MM.1S (cell line): ENCODE measurements around the gene PDK1.
"Not testable (repeated sequence)": the region's sequence is repeated elsewhere in the genome, so short reads cannot be mapped to it uniquely, and the experiment has no call there.

Experiments
- DNase-seq: peaks from one replicate; pipeline ENCODE4 v3.0.0-alpha.2; 2015
- H2AFZ ChIP-seq: fragments of 300-600 bp; sonication (generic); 2 replicates; pipeline ENCODE4 v1.6.0; 2016; ENCODE audit warnings: antibody characterized with exemption, low read length
- H3F3A ChIP-seq: fragments of 300-600 bp; sonication (generic); 2 replicates; pipeline ENCODE4 v1.6.1; 2016; ENCODE audit warnings: mild to moderate bottlenecking, antibody characterized with exemption, low read length, moderate library complexity, mixed read lengths; ENCODE audit not compliant: insufficient read depth
- H3K27ac ChIP-seq: fragments of 300-600 bp; sonication (generic); 2 replicates; pipeline ENCODE4 v1.5.1; 2016; ENCODE audit warnings: mild to moderate bottlenecking, low read length
- H3K27me3 ChIP-seq: fragments of 300-600 bp; sonication (generic); replicated peaks from 2 replicates; pipeline ENCODE4 v1.6.0; 2016; ENCODE audit warnings: low read length; ENCODE audit not compliant: insufficient read depth
- H3K36me3 ChIP-seq: fragments of 300-600 bp; sonication (generic); replicated peaks from 2 replicates; pipeline ENCODE4 v1.6.1; 2016; ENCODE audit warnings: mild to moderate bottlenecking, low read length, mixed read lengths; ENCODE audit not compliant: insufficient read depth
- H3K4me1 ChIP-seq: fragments of 300-600 bp; sonication (generic); 2 replicates; pipeline ENCODE4 v1.6.1; 2016; ENCODE audit warnings: low read length, mixed read lengths
- H3K4me2 ChIP-seq: fragments of 300-600 bp; sonication (generic); 2 replicates; pipeline ENCODE4 v1.6.0; 2016; ENCODE audit warnings: low read depth, low read length
- H3K4me3 ChIP-seq: fragments of 300-600 bp; sonication (generic); 2 replicates; pipeline ENCODE4 v1.5.1; 2016; ENCODE audit warnings: low read length, mixed read lengths
- H3K79me2 ChIP-seq: fragments of 300-600 bp; sonication (generic); 2 replicates; pipeline ENCODE4 v1.6.1; 2016; ENCODE audit warnings: mixed run types, low read length, mixed read lengths
- H3K9ac ChIP-seq: fragments of 300-600 bp; sonication (generic); 2 replicates; pipeline ENCODE4 v1.6.1; 2016; ENCODE audit warnings: low read length, mixed read lengths
- H3K9me2 ChIP-seq: fragments of 300-600 bp; sonication (generic); replicated peaks from 2 replicates; pipeline ENCODE4 v1.6.1; 2016; ENCODE audit warnings: mild to moderate bottlenecking, low read length, mixed read lengths; ENCODE audit not compliant: insufficient read depth
- H3K9me3 ChIP-seq: fragments of 300-600 bp; sonication (generic); replicated peaks from 2 replicates; pipeline ENCODE4 v1.6.1; 2016; ENCODE audit warnings: mild to moderate bottlenecking, low read length, mixed read lengths; ENCODE audit not compliant: insufficient read depth
- H4K20me1 ChIP-seq: fragments of 300-600 bp; sonication (generic); 2 replicates; pipeline ENCODE4 v1.6.1; 2016; ENCODE audit warnings: mild to moderate bottlenecking, low read length, moderate library complexity, mixed read lengths; ENCODE audit not compliant: insufficient read depth
- CTCF ChIP-seq: fragments of 300-600 bp; sonication (generic); IDR thresholded peaks from 2 replicates; pipeline ENCODE4 v1.5.1; 2016; ENCODE audit warnings: antibody characterized with exemption, low read length, mixed read lengths
- EZH2 ChIP-seq: fragments of 300-600 bp; sonication (generic); optimal IDR thresholded peaks from 2 replicates; pipeline ENCODE3; 2017; ENCODE audit warnings: low read depth, mild to moderate bottlenecking, antibody characterized with exemption, low read length, mixed read lengths
- EZH2phosphoT487 ChIP-seq: fragments of 300-600 bp; sonication (generic); IDR thresholded peaks from 2 replicates; pipeline ENCODE4 v1.6.1; 2018; ENCODE audit warnings: antibody characterized with exemption, low read length

The PDK1 gene

DNA sequence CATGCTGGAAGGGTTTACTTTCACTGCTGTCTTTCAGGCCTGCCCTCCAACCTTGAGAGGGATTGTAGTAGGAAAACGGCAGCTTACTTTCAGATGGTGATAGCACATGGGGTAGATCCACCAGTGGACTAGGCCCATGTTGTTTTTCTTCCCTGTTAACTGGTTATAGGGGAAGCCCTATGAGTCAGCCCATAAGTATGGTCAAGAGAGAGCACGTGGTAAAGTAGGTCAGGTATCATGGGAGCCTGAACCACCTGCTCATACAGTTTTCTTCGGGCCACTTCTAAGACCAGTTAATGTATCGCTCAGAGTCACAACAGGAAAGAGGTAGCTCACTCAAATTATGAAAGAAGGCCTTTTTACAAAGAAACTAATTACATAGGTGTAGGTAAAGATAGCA is 33.0 kb downstream of the PDK1 start:
- Histone ChIP-seq H3K27me3 (no peaks in the 10 kb centered on the region), H3K4me2 (no peak overlapping the region), H3K9ac (no peak overlapping the region), H3K27ac (peak overlapping the region; percentile 36; the same call in 1 of the 2 replicates), H4K20me1 (no peaks in the 10 kb centered on the region), H3K4me1 (peaks cover 22% of the 10 kb centered on the region), H3F3A (peaks cover 39% of the 10 kb centered on the region), H2AFZ (no peak overlapping the region), H3K36me3 (peaks cover 46% of the 10 kb centered on the region), H3K4me3 (no peak overlapping the region), H3K9me3 (no peaks in the 10 kb centered on the region), H3K79me2 (peaks cover 92% of the 10 kb centered on the region), H3K9me2 (no peaks in the 10 kb centered on the region)
- TF ChIP-seq EZH2phosphoT487 (no peak), EZH2 (no peak), CTCF (no peak)
- no peak for DNase-seq

- not testable (repeated sequence) for H3K9me3 ChIP-seq, H3K4me2 ChIP-seq
- H3K4me1 ChIP-seq: peaks cover 36% of the 10 kb centered on the region
These were observed 35.5 kb downstream of the PDK1 start for GRCh38 chr2:172591386-172591785.

DNA sequence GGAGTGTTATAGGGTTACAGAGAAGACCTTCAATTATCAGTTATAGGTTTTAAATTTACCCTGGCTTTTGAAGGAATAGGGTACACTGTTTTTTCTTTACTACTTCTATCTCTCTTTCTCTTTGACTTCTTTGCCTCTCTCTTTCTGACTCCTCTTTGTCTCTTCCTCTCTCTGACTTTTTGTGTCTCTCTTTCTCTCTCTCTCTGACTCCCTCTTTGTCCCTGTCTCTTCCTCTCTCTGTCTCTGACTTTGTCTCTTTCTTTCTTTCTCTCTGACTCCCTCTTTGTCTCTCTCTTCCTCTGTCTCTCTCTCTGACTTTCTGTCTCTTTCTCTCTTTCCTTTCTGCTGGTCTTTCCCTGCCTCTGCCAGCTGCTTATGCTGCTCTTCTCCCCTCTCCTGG is 36.3 kb downstream of the PDK1 start:
- H3K9me3 ChIP-seq, H2AFZ ChIP-seq, H3K27me3 ChIP-seq, H3K4me3 ChIP-seq, H3K9me2 ChIP-seq, H3K4me2 ChIP-seq, DNase-seq, H4K20me1 ChIP-seq, H3K9ac ChIP-seq: not testable (repeated sequence)
- Histone ChIP-seq H3K4me1 (peaks cover 38% of the 10 kb centered on the region), H3K36me3 (peaks cover 39% of the 10 kb centered on the region), H3K79me2 (peaks cover 73% of the 10 kb centered on the region), H3F3A (peaks cover 60% of the 10 kb centered on the region), H3K27ac (peak overlapping the region; percentile 31; the same call in 1 of the 2 replicates)

More at GRCh38 chr2:172591386-172591785, 35.5 kb downstream of the PDK1 start:
- H3K36me3 ChIP-seq: peaks cover 47% of the 10 kb centered on the region
- H3F3A ChIP-seq: peaks cover 59% of the 10 kb centered on the region
- not testable (repeated sequence) for DNase-seq, H2AFZ ChIP-seq, H3K4me3 ChIP-seq, H3K27me3 ChIP-seq, H3K27ac ChIP-seq, H3K9me2 ChIP-seq, H3K9ac ChIP-seq, H4K20me1 ChIP-seq
- H3K79me2 ChIP-seq: peaks cover 80% of the 10 kb centered on the region

GRCh38 chr2:172596776-172597175 is 40.9 kb downstream of the PDK1 start:
- Histone ChIP-seq H3F3A (peaks cover 60% of the 10 kb centered on the region), H3K79me2 (peaks cover 76% of the 10 kb centered on the region), H2AFZ (no peak overlapping the region), H3K9ac (peak overlapping the region; percentile 81), H3K9me2 (no peaks in the 10 kb centered on the region), H3K27me3 (no peaks in the 10 kb centered on the region), H3K4me2 (peak overlapping the region; percentile 49; the same call in 1 of the 2 replicates), H3K27ac (peak overlapping the region; percentile 99), H3K9me3 (no peaks in the 10 kb centered on the region), H4K20me1 (no peaks in the 10 kb centered on the region), H3K4me3 (no peak overlapping the region), H3K36me3 (peaks cover 37% of the 10 kb centered on the region; the same call in 1 of the 2 replicates), H3K4me1 (peaks cover 63% of the 10 kb centered on the region)
- peak; percentile 95 for DNase-seq
- TF ChIP-seq CTCF (no peak), EZH2phosphoT487 (no peak), EZH2 (no peak)
